ENCODE measurements around the gene TBC1D1.

The TBC1D1 gene

GRCh38 chr4:38139187-38139586 lies 248.3 kb downstream of the TBC1D1 start:
- H2AFZ ChIP-seq (ENCODE audit: low read length): no peak overlapping the region
- H3F3A ChIP-seq (ENCODE audit: insufficient read depth, low read length): no peaks in the 10 kb centered on the region
- peaks cover 83% of the 10 kb centered on the region for H3K36me3 ChIP-seq (ENCODE audit: insufficient read depth, low read length)
- no peak overlapping the region for H3K4me3 ChIP-seq (ENCODE audit: low read depth, low read length, poor library complexity, severe bottlenecking)
- H3K9me3 ChIP-seq (ENCODE audit: low read length): no peaks in the 10 kb centered on the region
- no peaks in the 10 kb centered on the region for H4K20me1 ChIP-seq (ENCODE audit: insufficient read depth, low read length)
- H3K4me2 ChIP-seq (ENCODE audit: low read length): no peak overlapping the region
- H3K9ac ChIP-seq (ENCODE audit: low read length): no peak overlapping the region
- H3K27ac ChIP-seq (ENCODE audit: low read depth, low read length, poor library complexity, severe bottlenecking): no peak overlapping the region
- H3K9me2 ChIP-seq (ENCODE audit: low read depth, low read length): no peaks in the 10 kb centered on the region
- H3K79me2 ChIP-seq (ENCODE audit: insufficient read depth, low read length): no peaks in the 10 kb centered on the region
- no peaks in the 10 kb centered on the region for H3K4me1 ChIP-seq (ENCODE audit: insufficient read depth, low read length, severe bottlenecking)
- H3K27me3 ChIP-seq (ENCODE audit: insufficient read depth, low read length): no peaks in the 10 kb centered on the region
- TF ChIP-seq CTCF (IDR thresholded peaks at IDR 0.05; ENCODE audit: low read length) (no peak), EZH2 (IDR thresholded peaks at IDR 0.05; ENCODE audit: borderline replicate concordance, low read length) (no peak)

GRCh38 chr4:38140643-38141203 lies 249.8 kb downstream of the TBC1D1 start:
- H3K4me1 ChIP-seq (ENCODE audit: insufficient read depth, low read length, severe bottlenecking): no peaks in the 10 kb centered on the region
- no peaks in the 10 kb centered on the region for H3K9me3 ChIP-seq (ENCODE audit: low read length)
- peaks cover 69% of the 10 kb centered on the region for H3K36me3 ChIP-seq (ENCODE audit: insufficient read depth, low read length)
- H2AFZ ChIP-seq (ENCODE audit: low read length): no peak overlapping the region
- TF ChIP-seq CTCF (IDR thresholded peaks at IDR 0.05; ENCODE audit: low read length) (no peak), EZH2 (IDR thresholded peaks at IDR 0.05; ENCODE audit: borderline replicate concordance, low read length) (no peak)
- H3K9ac ChIP-seq (ENCODE audit: low read length): no peak overlapping the region
- H3F3A ChIP-seq (ENCODE audit: insufficient read depth, low read length): no peaks in the 10 kb centered on the region
- H3K79me2 ChIP-seq (ENCODE audit: insufficient read depth, low read length): no peaks in the 10 kb centered on the region
- H3K9me2 ChIP-seq (ENCODE audit: low read depth, low read length): no peaks in the 10 kb centered on the region
- H3K4me2 ChIP-seq (ENCODE audit: low read length): no peak overlapping the region
- no peaks in the 10 kb centered on the region for H3K27me3 ChIP-seq (ENCODE audit: insufficient read depth, low read length)
- no peak overlapping the region for H3K4me3 ChIP-seq (ENCODE audit: low read depth, low read length, poor library complexity, severe bottlenecking)
- no peaks in the 10 kb centered on the region for H4K20me1 ChIP-seq (ENCODE audit: insufficient read depth, low read length)
- H3K27ac ChIP-seq (ENCODE audit: low read depth, low read length, poor library complexity, severe bottlenecking): no peak overlapping the region

- Histone ChIP-seq H3K4me1 (ENCODE audit: insufficient read depth, low read length, severe bottlenecking) (no peaks in the 10 kb centered on the region), H3K9me2 (ENCODE audit: low read depth, low read length) (no peaks in the 10 kb centered on the region), H3K4me3 (ENCODE audit: low read depth, low read length, poor library complexity, severe bottlenecking) (no peak overlapping the region), H3K9me3 (ENCODE audit: low read length) (no peaks in the 10 kb centered on the region), H3K9ac (ENCODE audit: low read length) (no peak overlapping the region), H3K36me3 (ENCODE audit: insufficient read depth, low read length) (peaks cover 57% of the 10 kb centered on the region), H3K27ac (ENCODE audit: low read depth, low read length, poor library complexity, severe bottlenecking) (no peak overlapping the region), H2AFZ (ENCODE audit: low read length) (no peak overlapping the region), H3K27me3 (ENCODE audit: insufficient read depth, low read length) (no peaks in the 10 kb centered on the region), H3K4me2 (ENCODE audit: low read length) (no peak overlapping the region), H3K79me2 (ENCODE audit: insufficient read depth, low read length) (no peaks in the 10 kb centered on the region), H3F3A (ENCODE audit: insufficient read depth, low read length) (no peaks in the 10 kb centered on the region), H4K20me1 (ENCODE audit: insufficient read depth, low read length) (no peaks in the 10 kb centered on the region)
- TF ChIP-seq CTCF (IDR thresholded peaks at IDR 0.05; ENCODE audit: low read length): no peak
- TF ChIP-seq EZH2 (IDR thresholded peaks at IDR 0.05; ENCODE audit: borderline replicate concordance, low read length): no peak
Measured at GRCh38 chr4:38141808-38142500, 251.1 kb downstream of the TBC1D1 start.
